HEK293 (cell line): ENCODE measurements around the gene ZNF200.

ENCODE experiments used
- BCL6B ChIP-seq: fragments of 450-650 bp; formaldehyde crosslinking; IDR thresholded peaks from 2 replicates; pipeline ENCODE4 v1.5.1; 2017; ENCODE audit warnings: missing biosample characterization, missing genetic modification characterization
- GLI2 ChIP-seq: fragments of 450-650 bp; formaldehyde crosslinking; IDR thresholded peaks from 2 replicates; pipeline ENCODE4; 2017; ENCODE audit warnings: missing biosample characterization, missing genetic modification characterization, low read depth, borderline replicate concordance
- GLI4 ChIP-seq: fragments of 450-650 bp; formaldehyde crosslinking; IDR thresholded peaks from 2 replicates; pipeline ENCODE4 v1.5.1; 2016; ENCODE audit warnings: missing biosample characterization, missing genetic modification characterization
- HOXA7 ChIP-seq: sonication (generic); formaldehyde crosslinking; IDR thresholded peaks from 2 replicates; pipeline ENCODE4 v1.8.1; 2022; ENCODE audit warnings: missing genetic modification reagents, borderline replicate concordance
- KLF1 ChIP-seq: fragments of 450-650 bp; formaldehyde crosslinking; IDR thresholded peaks from 2 replicates; pipeline ENCODE4 v1.5.1; 2016; ENCODE audit warnings: missing biosample characterization, missing genetic modification characterization
- KLF17 ChIP-seq: fragments of 450-650 bp; formaldehyde crosslinking; IDR thresholded peaks from 2 replicates; pipeline ENCODE4 v1.5.1; 2016; ENCODE audit warnings: missing biosample characterization, missing genetic modification characterization
- MZF1 ChIP-seq: fragments of 450-650 bp; formaldehyde crosslinking; IDR thresholded peaks from 2 replicates; pipeline ENCODE4 v1.5.1; 2017; ENCODE audit warnings: missing biosample characterization, missing genetic modification characterization, borderline replicate concordance
- OSR2 ChIP-seq: fragments of 450-650 bp; formaldehyde crosslinking; IDR thresholded peaks from 2 replicates; pipeline ENCODE4 v1.5.1; 2016; ENCODE audit warnings: missing biosample characterization, missing genetic modification characterization
- OVOL3 ChIP-seq: fragments of 450-650 bp; formaldehyde crosslinking; IDR thresholded peaks from 2 replicates; pipeline ENCODE4 v1.5.1; 2016; ENCODE audit warnings: missing biosample characterization, missing genetic modification characterization
- SETDB1 ChIP-seq: IDR thresholded peaks from one replicate; pipeline ENCODE4 v1.6.1; 2017; ENCODE audit warnings: mild to moderate bottlenecking, low read length, moderate library complexity, mixed read lengths; ENCODE audit not compliant: insufficient read length
- TCF7L2 ChIP-seq: IDR thresholded peaks from 2 replicates; pipeline ENCODE4 v1.6.1; 2011; ENCODE audit warnings: low read depth, mild to moderate bottlenecking, inconsistent platforms, low read length, moderate library complexity, borderline replicate concordance
- ZBTB20 ChIP-seq: fragments of 450-650 bp; formaldehyde crosslinking; IDR thresholded peaks from 2 replicates; pipeline ENCODE4 v1.5.1; 2016; ENCODE audit warnings: missing biosample characterization, missing genetic modification characterization
- ZBTB21 ChIP-seq: fragments of 450-650 bp; formaldehyde crosslinking; IDR thresholded peaks from 2 replicates; pipeline ENCODE4 v1.5.1; 2017; ENCODE audit warnings: missing biosample characterization, missing genetic modification characterization
- ZEB2 ChIP-seq: fragments of 450-650 bp; formaldehyde crosslinking; IDR thresholded peaks from 2 replicates; pipeline ENCODE4 v1.5.1; 2016; ENCODE audit warnings: missing biosample characterization, missing genetic modification characterization
- ZFP37 ChIP-seq: fragments of 450-650 bp; formaldehyde crosslinking; IDR thresholded peaks from 2 replicates; pipeline ENCODE4 v1.5.1; 2016; ENCODE audit warnings: missing biosample characterization, missing genetic modification characterization
- ZNF121 ChIP-seq: fragments of 450-650 bp; formaldehyde crosslinking; IDR thresholded peaks from 2 replicates; pipeline ENCODE4 v1.5.1; 2016; ENCODE audit warnings: missing biosample characterization, missing genetic modification characterization
- ZNF132 ChIP-seq: fragments of 450-650 bp; formaldehyde crosslinking; IDR thresholded peaks from 2 replicates; pipeline ENCODE4 v1.5.1; 2017; ENCODE audit warnings: missing biosample characterization, missing genetic modification characterization, borderline replicate concordance
- ZNF133 ChIP-seq: fragments of 450-650 bp; formaldehyde crosslinking; IDR thresholded peaks from 2 replicates; pipeline ENCODE4 v1.5.1; 2016; ENCODE audit warnings: missing biosample characterization, missing genetic modification characterization
- ZNF140 ChIP-seq: fragments of 450-650 bp; formaldehyde crosslinking; IDR thresholded peaks from 2 replicates; pipeline ENCODE4 v1.5.1; 2016; ENCODE audit warnings: missing biosample characterization, missing genetic modification characterization
- ZNF239 ChIP-seq: fragments of 450-650 bp; formaldehyde crosslinking; IDR thresholded peaks from 2 replicates; pipeline ENCODE4 v1.5.1; 2016; ENCODE audit warnings: missing biosample characterization, missing genetic modification characterization
- ZNF274 ChIP-seq, 2 experiments: fragments of 200-500 bp in 1 of 2; fragments of 450-650 bp in 1 of 2; sonication (Bioruptor generic) in 1 of 2; formaldehyde crosslinking in 1 of 2; IDR thresholded peaks; 2 replicates each; pipeline versions ENCODE4 v1.5.1 to v1.6.1; 2014 to 2016; ENCODE audit warnings: borderline replicate concordance in 1 of 2, inconsistent platforms in 1 of 2, low read length in 1 of 2, missing biosample characterization in 1 of 2, missing genetic modification characterization in 1 of 2
- ZNF366 ChIP-seq: fragments of 450-650 bp; formaldehyde crosslinking; conservative IDR thresholded peaks from 2 replicates; pipeline ENCODE4 v1.5.1; 2016; ENCODE audit warnings: missing biosample characterization, missing genetic modification characterization
- ZNF391 ChIP-seq: fragments of 450-650 bp; formaldehyde crosslinking; IDR thresholded peaks from 2 replicates; pipeline ENCODE4 v1.5.1; 2016; ENCODE audit warnings: low read depth, missing biosample characterization, missing genetic modification characterization, borderline replicate concordance
- ZNF416 ChIP-seq: fragments of 450-650 bp; formaldehyde crosslinking; IDR thresholded peaks from 2 replicates; pipeline ENCODE4 v1.5.1; 2016; ENCODE audit warnings: missing biosample characterization, missing genetic modification characterization
- ZNF701 ChIP-seq: fragments of 450-650 bp; formaldehyde crosslinking; IDR thresholded peaks from 2 replicates; pipeline ENCODE4 v1.5.1; 2016; ENCODE audit warnings: missing biosample characterization, missing genetic modification characterization
- ZNF777 ChIP-seq: fragments of 450-650 bp; formaldehyde crosslinking; IDR thresholded peaks from 2 replicates; pipeline ENCODE4 v1.5.1; 2017; ENCODE audit warnings: missing biosample characterization, missing genetic modification characterization, borderline replicate concordance
- ZSCAN30 ChIP-seq: fragments of 450-650 bp; IDR thresholded peaks from 2 replicates; pipeline ENCODE4 v1.5.1; 2018; ENCODE audit warnings: missing biosample characterization, mild to moderate bottlenecking, missing genetic modification characterization, moderate library complexity
- TF ChIP-seq, protein P1 (sequence below): fragments of 450-650 bp; formaldehyde crosslinking; IDR thresholded peaks from 2 replicates; pipeline ENCODE4 v1.5.0; 2017; ENCODE audit warnings: missing biosample characterization, missing genetic modification characterization, borderline replicate concordance
- TF ChIP-seq, protein P2 (sequence below): fragments of 450-650 bp; formaldehyde crosslinking; IDR thresholded peaks from 2 replicates; pipeline ENCODE4 v1.5.1; 2016; ENCODE audit warnings: missing biosample characterization, missing genetic modification characterization
- TF ChIP-seq, protein P3 (sequence below): fragments of 450-650 bp; formaldehyde crosslinking; IDR thresholded peaks from 2 replicates; pipeline ENCODE4 v1.5.1; 2016; ENCODE audit warnings: missing biosample characterization, missing genetic modification characterization, borderline replicate concordance

Gene ZNF200

GRCh38 chr16:3187798-3188674 lies 46.9 kb downstream of the ZNF200 start, which contains the start of gene OR1F1 (continued):
- TF ChIP-seq ZNF391 (tag by site-specific recombination) (peak; percentile 32; the same call in 1 of the 2 replicates), ZNF239 (tag by site-specific recombination) (no peak), GLI4 (peak; percentile 93), MZF1 (tag by site-specific recombination) (no peak), ZNF777 (tag by site-specific recombination) (0 out of 2 replicates have a peak, but pooled peaks have one; percentile 5), BCL6B (tag by site-specific recombination) (no peak), OVOL3 (tag by site-specific recombination) (no peak), HOXA7 (CRISPR knock-in tag) (no peak), KLF1 (tag by site-specific recombination) (peak; percentile 27), OSR2 (tag by site-specific recombination) (no peak), ZNF366 (tag by site-specific recombination) (peak; percentile 98), ZBTB20 (tag by site-specific recombination) (no peak; the same call in 1 of the 2 replicates), ZNF132 (tag by site-specific recombination) (no peak), GLI2 (tag by site-specific recombination) (no peak), ZNF121 (no peak), SETDB1 (no peak), KLF17 (peak; percentile 19; the same call in 1 of the 2 replicates), TCF7L2 (no peak), ZSCAN30 (tag by site-specific recombination) (no peak), ZBTB21 (tag by site-specific recombination) (peak; percentile 97), ZFP37 (tag by site-specific recombination) (no peak), ZEB2 (peak; percentile 87), ZNF416 (no peak), ZNF133 (no peak), ZNF274 (IDR thresholded peaks at IDR 0.05; ENCODE audit: low read length) (no peak), ZNF274 (tag by site-specific recombination; IDR thresholded peaks at IDR 0.05; ENCODE audit: borderline replicate concordance) (no peak), ZNF701 (tag by site-specific recombination) (no peak), ZNF140 (tag by site-specific recombination) (no peak)
- TF ChIP-seq, protein P1, sequence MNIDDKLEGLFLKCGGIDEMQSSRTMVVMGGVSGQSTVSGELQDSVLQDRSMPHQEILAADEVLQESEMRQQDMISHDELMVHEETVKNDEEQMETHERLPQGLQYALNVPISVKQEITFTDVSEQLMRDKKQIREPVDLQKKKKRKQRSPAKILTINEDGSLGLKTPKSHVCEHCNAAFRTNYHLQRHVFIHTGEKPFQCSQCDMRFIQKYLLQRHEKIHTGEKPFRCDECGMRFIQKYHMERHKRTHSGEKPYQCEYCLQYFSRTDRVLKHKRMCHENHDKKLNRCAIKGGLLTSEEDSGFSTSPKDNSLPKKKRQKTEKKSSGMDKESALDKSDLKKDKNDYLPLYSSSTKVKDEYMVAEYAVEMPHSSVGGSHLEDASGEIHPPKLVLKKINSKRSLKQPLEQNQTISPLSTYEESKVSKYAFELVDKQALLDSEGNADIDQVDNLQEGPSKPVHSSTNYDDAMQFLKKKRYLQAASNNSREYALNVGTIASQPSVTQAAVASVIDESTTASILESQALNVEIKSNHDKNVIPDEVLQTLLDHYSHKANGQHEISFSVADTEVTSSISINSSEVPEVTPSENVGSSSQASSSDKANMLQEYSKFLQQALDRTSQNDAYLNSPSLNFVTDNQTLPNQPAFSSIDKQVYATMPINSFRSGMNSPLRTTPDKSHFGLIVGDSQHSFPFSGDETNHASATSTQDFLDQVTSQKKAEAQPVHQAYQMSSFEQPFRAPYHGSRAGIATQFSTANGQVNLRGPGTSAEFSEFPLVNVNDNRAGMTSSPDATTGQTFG (tag by site-specific recombination), result no peak
- TF ChIP-seq, protein P2, sequence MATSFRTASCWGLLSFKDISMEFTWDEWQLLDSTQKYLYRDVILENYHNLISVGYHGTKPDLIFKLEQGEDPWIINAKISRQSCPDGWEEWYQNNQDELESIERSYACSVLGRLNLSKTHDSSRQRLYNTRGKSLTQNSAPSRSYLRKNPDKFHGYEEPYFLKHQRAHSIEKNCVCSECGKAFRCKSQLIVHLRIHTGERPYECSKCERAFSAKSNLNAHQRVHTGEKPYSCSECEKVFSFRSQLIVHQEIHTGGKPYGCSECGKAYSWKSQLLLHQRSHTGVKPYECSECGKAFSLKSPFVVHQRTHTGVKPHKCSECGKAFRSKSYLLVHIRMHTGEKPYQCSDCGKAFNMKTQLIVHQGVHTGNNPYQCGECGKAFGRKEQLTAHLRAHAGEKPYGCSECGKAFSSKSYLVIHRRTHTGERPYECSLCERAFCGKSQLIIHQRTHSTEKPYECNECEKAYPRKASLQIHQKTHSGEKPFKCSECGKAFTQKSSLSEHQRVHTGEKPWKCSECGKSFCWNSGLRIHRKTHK (tag by site-specific recombination), result no peak
- TF ChIP-seq, protein P3, sequence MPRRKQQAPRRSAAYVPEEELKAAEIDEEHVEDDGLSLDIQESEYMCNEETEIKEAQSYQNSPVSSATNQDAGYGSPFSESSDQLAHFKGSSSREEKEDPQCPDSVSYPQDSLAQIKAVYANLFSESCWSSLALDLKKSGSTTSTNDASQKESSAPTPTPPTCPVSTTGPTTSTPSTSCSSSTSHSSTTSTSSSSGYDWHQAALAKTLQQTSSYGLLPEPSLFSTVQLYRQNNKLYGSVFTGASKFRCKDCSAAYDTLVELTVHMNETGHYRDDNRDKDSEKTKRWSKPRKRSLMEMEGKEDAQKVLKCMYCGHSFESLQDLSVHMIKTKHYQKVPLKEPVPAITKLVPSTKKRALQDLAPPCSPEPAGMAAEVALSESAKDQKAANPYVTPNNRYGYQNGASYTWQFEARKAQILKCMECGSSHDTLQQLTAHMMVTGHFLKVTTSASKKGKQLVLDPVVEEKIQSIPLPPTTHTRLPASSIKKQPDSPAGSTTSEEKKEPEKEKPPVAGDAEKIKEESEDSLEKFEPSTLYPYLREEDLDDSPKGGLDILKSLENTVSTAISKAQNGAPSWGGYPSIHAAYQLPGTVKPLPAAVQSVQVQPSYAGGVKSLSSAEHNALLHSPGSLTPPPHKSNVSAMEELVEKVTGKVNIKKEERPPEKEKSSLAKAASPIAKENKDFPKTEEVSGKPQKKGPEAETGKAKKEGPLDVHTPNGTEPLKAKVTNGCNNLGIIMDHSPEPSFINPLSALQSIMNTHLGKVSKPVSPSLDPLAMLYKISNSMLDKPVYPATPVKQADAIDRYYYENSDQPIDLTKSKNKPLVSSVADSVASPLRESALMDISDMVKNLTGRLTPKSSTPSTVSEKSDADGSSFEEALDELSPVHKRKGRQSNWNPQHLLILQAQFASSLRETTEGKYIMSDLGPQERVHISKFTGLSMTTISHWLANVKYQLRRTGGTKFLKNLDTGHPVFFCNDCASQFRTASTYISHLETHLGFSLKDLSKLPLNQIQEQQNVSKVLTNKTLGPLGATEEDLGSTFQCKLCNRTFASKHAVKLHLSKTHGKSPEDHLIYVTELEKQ, result no peak
